ENCODE measurements around the gene DNAJC24.

The DNAJC24 gene

GRCh38 chr11:31417357-31417756 lies 47.7 kb downstream of the DNAJC24 start:
- DNase-seq = no peak

GRCh38 chr11:31417816-31418215 lies 48.2 kb downstream of the DNAJC24 start:
- no peak for DNase-seq

- no peak for DNase-seq
Measured at GRCh38 chr11:31419138-31419537, 49.5 kb downstream of the DNAJC24 start.

- DNase-seq = no peak
Measured at GRCh38 chr11:31419669-31420068, 50.0 kb downstream of the DNAJC24 start.

- DNase-seq = peak in 1 of 2 donors; percentile 36
Measured at GRCh38 chr11:31421820-31422219, 52.2 kb downstream of the DNAJC24 start.

GRCh38 chr11:31422703-31423102 lies 53.0 kb downstream of the DNAJC24 start:
- no peak for DNase-seq

- DNase-seq = peak in 1 of 2 donors; percentile 22
Measured at GRCh38 chr11:31424652-31425051, 55.0 kb downstream of the DNAJC24 start.

- no peak for DNase-seq
Measured at GRCh38 chr11:31433851-31434250, 64.2 kb downstream of the DNAJC24 start.

- DNase-seq = no peak
Measured at GRCh38 chr11:31437742-31438435, 68.2 kb downstream of the DNAJC24 start.

GRCh38 chr11:31441296-31441695 lies 71.6 kb downstream of the DNAJC24 start:
- DNase-seq = no peak

GRCh38 chr11:31442086-31442485 lies 72.4 kb downstream of the DNAJC24 start:
- DNase-seq = no peak

- DNase-seq = no peak
Measured at GRCh38 chr11:31443802-31444201, 74.1 kb downstream of the DNAJC24 start.

GRCh38 chr11:31445621-31446020 lies 76.0 kb downstream of the DNAJC24 start:
- DNase-seq = no peak

- no peak for DNase-seq
Measured at GRCh38 chr11:31449040-31449439, 79.4 kb downstream of the DNAJC24 start.

GRCh38 chr11:31450841-31451240 lies 81.2 kb downstream of the DNAJC24 start:
- DNase-seq = no peak

GRCh38 chr11:31455177-31455576 lies 85.5 kb downstream of the DNAJC24 start:
- DNase-seq = no peak

GRCh38 chr11:31464436-31464835 lies 94.8 kb downstream of the DNAJC24 start:
- DNase-seq = no peak

GRCh38 chr11:31474083-31474482 lies 104.4 kb downstream of the DNAJC24 start:
- no peak for DNase-seq

GRCh38 chr11:31477528-31478222 lies 108.0 kb downstream of the DNAJC24 start:
- no peak for DNase-seq

GRCh38 chr11:31478223-31478590 lies 108.5 kb downstream of the DNAJC24 start:
- DNase-seq = no peak

- no peak for DNase-seq
Measured at GRCh38 chr11:31479066-31479465, 109.4 kb downstream of the DNAJC24 start.

- no peak for DNase-seq
Measured at GRCh38 chr11:31480930-31481329, 111.3 kb downstream of the DNAJC24 start.

Measured in hippocampal formation (tissue), 2 donors.